HG03342 (cell line): Measurements from ENCODE around the gene HSD17B13.
"Not testable (repeated sequence)": the region's sequence is repeated elsewhere in the genome, so short reads cannot be mapped to it uniquely, and the experiment has no call there.

Experiments used
- ATAC-seq: cut with Tn5 transposase; IDR thresholded peaks from one replicate; pipeline ENCODE4 v1.9.1; 2021; ENCODE audit warnings: mild to moderate bottlenecking, moderate library complexity; ENCODE audit not compliant: unreplicated experiment

Gene HSD17B13

DNA sequence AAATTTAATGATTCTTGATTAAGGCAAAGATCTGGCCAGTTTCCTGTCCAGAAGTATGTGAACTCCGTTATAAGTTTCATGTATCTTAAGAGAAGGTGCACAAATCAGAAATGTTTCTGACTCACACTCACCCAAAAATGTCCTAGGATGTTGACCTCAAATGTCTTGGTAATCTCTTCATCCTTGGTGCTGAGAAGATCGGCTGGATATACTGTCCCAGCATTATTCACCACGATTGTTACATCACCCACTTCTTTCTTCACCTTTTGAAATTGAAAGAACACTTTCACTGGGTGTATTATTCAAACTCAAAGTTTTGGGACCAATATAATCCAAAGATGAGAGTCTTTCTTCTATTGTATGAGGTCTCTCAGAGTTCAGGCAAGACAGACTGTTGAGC is 5.7 kb downstream of the HSD17B13 start:
- no peak for ATAC-seq

DNA sequence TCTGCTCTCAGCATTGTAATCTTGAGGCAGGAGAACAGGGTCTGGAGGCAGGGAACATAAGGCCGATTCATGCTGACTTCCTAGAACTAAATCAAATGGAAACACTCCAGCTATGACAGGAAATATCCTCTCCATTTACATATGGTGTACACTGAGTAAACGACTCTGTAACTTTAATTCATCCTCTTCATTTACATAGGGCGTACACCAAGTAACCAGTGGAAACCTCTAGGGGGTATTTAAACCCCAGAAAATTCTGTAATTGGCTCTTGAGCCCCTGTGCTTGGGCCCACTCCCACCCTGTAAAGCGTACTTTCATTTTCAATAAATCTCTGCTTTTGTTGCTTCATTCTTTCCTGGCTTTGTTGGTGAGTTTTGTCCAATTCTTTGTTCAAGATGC is 7.7 kb downstream of the HSD17B13 start:
- not testable (repeated sequence) for ATAC-seq

DNA sequence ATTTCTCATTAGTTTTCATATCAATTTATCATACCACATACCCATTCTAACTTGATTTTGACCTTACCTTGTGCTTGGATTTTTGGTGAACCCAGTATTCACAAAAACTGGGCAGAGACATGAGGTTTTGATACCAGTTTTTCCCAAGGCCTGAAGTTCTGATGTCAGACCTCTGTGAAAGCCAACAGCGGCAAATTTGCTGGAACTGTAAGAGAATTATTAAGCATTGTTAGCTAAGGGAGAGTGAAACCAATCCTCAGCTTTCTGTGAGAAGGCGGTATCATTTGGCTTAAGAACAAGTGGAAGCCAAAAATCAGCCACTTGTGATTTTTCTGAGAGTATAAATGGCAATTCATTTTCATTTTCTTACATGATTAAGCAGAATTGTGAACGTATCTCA is 8.9 kb downstream of the HSD17B13 start:
- no peak for ATAC-seq

DNA sequence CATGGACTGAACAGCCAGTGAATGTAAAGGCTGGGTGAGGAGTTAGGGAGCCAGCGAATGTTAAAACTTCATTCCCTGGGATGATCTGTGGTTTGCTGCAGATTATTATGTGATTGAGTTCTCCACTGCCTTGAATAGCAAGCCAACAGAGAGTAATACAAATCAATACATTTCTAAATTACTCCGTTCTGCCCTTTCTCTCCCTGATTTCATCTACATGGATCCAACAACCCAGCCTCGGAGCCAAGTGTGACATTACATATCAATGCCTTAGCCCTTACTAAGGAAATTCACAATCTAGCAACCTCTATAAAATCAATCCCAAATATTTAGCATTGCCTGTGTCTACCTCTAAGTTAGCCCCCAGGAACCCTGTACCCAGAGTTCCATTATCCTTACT is 11.0 kb downstream of the HSD17B13 start:
- ATAC-seq: no peak

DNA sequence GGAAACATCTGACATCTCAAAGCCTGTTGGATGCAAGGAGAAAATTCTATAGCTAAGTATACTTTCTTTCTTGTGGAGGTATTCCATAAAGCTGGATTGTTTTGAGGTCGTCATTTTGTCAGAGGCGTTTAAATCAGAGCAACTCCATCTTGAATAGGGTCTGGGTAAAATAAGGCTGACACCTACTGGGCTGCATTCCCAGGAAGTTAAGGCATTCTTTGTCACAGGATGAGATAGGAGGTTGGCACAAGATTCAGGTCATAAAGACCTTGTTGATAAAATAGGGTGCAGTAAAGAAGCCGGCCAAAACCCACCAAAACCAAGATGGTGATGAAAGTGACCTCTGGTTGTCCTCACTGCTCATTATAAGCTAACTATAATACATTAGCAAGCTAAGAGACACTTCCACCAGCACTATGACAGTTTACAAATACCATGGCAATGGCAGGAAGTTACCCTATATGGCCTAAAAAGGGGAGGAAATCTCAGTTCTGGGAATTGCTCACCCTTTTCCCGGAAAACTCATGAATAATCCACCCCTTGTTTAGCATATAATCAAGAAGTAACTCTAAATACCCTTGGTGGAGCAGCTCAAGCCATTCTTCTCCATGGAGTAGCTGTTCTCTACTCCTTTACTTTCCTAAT is 11.9 kb downstream of the HSD17B13 start:
- ATAC-seq: no peak

DNA sequence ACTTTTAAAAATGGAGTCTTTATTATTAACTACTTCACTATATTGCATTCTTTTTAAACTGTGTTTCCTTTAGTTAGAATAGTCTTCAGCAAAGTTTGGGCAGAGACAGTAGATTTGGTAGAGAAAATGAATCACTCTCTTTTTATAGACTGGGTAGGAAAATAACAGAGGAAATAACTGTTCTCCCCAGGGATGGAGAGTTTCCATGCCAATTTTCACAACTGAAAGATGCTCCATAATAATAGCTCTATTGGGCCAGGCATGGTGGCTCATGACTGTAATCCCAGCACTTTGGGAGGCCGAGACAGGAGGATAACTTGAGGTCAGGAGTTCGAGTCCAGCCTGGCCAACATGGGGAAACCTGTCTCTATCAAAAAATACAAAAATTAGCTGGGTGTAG is 13.1 kb downstream of the HSD17B13 start:
- no peak for ATAC-seq

DNA sequence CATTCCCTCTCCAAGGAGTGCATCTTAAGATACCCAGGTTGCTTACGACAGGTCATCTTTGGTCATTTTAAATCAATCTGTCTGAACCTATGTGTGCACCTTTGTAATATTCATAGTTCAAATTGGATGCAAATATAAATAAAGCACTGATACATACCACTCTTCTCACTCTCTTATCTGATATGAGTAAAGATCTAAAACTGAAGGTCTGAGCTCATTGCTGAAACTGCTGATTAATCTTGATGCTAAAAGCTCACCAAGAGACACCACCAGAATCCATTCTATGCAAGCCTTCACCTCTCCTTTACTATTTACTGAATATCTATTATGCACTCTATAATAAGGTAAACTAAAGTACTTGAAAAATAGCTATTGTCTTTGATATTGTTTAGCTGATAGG is 16.6 kb downstream of the HSD17B13 start:
- no peak for ATAC-seq

DNA sequence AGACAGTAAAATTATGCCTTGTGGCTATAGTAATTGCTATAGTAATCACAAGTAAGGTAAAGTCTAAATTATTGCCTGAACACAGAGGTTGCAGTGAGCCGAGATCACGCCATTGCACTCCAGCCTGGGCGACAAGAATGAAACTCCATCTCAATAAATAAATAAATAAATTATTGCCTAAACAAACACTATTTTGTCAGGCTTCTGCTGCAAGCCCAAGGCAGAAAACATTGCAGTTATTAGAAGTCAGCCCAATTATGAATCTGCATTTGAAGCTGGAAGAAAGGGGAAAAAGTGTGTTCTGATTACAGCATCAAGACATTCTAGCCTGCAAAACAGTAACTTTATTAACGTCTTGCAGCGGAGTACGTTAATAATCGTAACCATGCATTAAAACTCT is 17.1 kb downstream of the HSD17B13 start:
- ATAC-seq: no peak

DNA sequence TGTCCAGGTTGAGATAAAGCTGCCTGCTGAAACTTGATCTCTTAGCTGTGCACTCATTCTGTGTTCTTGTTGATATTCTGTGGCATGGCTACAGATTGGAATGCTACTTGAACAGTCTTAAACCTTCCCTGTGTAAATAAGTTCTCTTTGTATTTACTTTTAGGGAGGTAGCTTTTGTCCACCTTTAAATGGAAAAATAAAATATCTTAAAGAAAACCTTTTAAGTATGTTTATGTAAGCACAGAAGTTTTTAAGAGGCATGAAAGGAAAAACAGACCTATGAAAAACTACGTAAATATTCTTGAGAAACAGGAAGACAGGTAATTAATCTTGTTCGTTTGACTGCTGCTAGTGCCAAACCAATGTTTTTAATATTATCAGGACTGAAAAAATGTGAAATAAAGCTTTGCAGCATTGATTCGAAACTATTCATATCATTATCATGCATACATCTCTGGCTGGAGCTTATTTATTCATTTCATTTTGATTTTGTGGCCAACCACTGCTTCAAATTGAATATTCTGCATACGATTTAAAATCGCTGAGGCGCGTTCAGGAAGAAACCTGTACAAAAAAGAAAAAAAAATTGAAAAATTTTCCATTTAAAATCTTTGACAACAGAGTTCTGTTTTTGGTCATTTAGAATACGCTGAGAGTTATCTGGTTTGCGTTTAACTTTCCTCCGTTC is 17.8 kb downstream of the HSD17B13 start:
- ATAC-seq: no peak

DNA sequence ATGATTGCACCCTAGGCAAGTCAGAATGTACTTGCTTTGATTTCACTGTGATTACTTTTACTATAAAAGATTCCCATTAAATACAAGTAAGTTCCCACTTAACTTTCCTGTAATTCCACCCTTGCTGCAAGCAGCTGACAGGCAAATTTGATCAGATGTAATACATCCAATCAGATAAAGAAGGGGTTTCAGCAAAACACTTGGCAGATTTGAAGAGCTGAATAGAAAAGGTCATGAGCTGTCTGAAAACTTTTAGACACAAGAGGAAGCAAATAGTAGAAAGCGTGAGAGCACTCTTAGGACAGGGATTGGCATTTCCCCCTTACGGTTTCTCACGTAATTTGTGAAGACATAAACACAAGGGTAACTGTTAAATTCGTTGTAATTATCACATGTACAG is 22.8 kb downstream of the HSD17B13 start:
- ATAC-seq: no peak

DNA sequence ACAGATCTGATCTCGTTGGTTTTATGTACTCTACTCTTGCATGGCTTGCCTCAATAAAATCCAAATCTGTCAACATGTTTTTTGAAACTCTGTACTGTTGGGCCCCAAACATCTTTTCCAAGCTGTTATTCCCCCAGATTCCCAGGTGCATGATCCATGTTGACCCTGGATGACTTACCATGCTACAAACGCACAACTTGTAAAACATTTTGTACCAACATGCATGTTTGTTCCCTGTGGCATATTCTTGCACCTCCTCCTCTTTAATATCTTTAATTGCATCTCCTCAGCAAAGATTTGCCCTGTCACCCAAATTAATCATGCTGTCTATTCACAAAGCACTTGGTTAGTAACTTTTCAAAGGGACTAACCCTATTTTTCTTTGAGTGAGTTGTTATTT is 24.3 kb downstream of the HSD17B13 start:
- no peak for ATAC-seq

DNA sequence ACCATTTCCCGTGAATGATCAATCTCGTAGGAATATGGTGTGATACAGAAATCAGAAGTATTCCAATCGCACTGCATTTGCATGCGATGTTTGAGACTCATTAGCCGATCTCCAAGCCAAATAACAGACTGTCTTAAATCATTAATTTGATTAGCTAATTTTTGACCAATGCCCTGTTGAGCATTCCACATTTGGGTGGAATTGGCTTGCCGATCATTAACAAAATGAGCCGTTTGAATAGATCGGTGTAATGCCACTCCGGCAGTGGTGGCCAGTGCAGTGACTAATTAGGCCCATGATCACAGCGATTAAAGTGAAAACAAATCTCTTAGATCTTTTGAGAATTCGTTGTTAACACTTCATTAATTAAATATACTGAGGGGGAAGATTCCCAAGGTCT is 27.8 kb downstream of the HSD17B13 start:
- not testable (repeated sequence) for ATAC-seq

DNA sequence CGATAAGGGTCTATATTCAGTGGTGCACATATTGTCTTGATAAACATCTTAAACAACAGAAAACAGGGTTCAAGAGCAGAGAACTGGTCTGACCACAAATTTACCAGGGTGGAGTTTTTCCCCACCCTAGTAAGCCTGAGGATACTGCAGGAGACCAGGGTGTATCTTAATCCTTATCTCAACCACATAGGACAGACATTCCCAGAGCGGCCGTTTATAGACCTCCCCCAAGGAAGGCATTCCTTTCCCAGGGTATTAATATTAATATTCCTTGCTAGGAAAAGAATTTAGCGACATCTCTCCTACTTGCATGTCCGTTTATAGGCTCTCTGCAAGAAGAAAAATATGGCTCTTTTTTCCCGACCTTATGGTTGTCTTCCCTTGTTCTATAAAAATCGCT is 28.8 kb downstream of the HSD17B13 start:
- not testable (repeated sequence) for ATAC-seq

DNA sequence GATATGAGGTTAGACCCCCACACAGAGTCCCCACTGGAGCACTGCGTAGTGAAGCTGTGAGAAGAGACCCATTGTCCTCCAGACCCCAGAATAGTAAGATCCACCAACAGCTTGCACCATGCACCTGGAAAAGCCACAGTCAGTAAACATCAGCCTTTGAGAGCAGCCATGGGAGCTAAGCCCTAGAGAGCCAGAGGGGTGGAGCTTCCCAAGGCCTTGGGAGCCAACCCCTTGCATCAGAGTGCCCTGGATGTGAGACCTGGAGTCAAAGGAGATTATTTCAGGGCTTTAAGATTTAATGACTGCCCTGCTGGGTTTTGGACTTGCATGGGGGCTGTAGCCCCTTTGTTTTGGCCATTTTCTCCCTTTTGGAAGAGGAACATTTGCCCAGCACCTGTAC is 35.7 kb downstream of the HSD17B13 start:
- ATAC-seq: no peak

DNA sequence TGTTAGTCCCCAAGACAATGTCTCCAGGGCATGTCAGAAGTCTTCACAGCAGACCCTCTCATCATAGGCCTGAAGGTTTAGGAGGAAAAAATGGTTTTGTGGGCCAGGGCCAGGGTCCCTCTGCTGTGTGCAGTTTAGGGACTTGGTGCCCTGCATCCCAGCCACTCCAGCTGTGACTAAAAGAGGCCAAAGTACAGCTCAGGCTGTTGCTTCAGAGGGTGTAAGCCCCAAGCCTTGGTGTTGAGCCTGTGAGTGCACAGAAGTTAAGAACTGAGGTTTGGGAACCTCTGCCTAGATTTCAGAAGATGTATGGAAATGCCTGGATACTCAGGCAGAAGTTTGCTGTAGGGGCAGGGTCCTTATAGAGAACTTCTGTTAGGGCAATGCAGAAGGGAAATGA is 38.4 kb downstream of the HSD17B13 start:
- ATAC-seq: not testable (repeated sequence)

DNA sequence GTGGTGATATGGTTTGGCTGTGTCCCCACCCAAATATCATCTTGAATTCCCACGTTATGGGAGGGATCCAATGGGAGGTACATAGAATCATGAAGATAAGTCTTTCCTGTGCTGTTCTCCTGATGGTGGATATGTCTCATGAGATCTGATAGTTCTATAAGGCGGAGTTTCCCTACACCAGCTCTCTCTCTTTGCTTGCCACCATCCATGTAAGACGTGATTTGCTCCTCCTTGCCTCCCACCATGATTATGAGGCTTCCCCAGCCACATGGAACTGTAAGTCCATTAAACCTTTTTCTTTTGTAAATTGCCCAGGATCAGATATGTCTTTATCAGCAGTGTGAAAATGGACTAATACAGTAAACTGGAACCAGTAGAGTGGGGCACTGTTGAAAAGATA is 39.5 kb downstream of the HSD17B13 start:
- ATAC-seq: no peak

DNA sequence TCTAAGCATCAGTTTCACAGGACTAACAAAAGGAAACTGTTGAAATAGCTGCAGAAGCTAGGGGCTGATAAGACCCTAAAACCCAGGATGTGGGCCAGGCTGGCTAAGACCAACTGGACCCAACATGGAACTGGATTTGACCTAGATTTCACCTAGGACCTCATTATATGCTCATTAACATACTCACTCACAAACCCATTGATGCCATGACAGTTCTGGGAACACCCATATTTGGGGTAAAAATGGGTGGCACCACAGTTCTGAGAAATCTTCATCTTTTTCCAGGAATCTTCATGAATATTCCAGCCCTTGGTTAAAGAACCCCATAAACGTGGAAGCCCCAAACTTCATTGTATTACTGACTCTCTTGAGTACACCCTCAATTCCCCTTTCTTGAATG is 41.1 kb downstream of the HSD17B13 start:
- ATAC-seq: no peak

DNA sequence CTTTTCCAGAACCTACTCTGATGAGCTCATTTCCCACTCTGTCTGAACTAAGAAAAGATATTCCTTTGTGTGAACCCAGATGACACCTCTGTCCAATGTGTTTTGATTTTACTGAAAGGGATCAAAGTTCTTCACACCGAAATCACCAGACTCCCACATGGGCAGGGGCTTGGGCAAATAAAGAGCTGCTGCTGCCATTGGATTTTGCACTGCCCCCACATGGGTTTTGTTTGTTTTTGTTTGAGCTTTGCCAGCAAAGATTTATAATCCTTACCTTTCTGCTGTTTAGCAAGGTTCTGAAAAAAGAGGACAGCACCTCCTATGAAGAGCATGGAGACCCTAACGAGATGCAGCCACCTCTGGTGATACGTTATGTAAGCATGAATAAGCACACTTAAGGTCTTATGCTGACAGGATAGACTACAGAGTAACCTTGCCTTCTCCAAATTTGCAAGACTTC is 44.3 kb downstream of the HSD17B13 start:
- no peak for ATAC-seq

DNA sequence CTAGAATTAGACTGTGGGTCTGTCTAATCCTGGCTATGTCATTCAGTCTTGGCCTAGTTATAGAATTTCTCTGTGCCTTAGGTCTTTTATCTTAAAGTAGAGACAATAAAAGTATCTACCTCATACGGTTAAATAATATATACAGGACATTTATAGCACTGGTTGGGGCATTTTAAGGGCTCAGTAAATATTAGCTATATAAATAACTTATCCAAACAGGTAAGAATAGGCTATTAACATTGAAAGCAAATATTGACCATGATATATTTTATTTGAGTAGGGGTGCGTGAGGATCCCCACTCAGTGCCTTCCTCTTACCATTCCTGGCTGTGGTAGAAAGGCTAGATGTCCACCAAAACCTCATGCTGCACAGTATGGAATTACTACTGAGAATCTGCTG is 47.4 kb downstream of the HSD17B13 start:
- no peak for ATAC-seq

DNA sequence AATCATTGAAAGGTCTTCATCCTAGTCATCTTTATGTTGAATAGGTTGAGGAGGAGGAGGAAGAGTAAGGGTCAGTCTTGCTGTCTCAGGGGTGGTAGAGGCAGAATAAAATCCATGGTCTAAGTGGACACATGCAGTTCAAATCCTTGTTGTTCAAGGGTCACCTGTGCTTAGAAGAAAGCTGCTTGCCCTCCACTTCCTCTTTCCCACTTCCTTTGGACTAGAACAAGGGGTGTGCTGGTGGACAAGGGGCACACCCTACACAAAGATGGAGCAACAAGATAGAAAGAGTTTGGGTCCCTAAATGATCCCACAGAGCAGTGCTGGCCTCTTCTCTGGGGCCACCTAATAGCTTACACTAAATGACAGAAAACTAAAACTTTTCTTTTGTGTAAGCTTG is 47.9 kb downstream of the HSD17B13 start:
- no peak for ATAC-seq

DNA sequence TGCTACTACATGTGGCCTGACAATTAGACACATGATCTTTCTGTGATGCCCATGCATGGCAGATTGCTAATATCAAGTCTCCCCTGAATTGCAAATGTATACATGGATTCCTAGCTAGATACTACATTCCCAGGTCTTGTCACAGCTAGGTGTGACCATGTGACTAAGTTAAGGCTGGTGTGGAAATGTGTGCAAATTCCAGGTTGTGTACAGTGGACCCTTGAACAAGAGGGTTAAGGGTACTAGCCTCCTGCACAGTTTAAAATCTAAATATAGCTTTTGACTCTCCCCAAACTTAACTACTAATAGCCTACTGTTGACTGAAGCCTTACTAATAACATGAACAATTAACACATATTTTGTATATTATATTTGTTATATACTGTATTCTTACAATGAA is 48.4 kb downstream of the HSD17B13 start:
- no peak for ATAC-seq

DNA sequence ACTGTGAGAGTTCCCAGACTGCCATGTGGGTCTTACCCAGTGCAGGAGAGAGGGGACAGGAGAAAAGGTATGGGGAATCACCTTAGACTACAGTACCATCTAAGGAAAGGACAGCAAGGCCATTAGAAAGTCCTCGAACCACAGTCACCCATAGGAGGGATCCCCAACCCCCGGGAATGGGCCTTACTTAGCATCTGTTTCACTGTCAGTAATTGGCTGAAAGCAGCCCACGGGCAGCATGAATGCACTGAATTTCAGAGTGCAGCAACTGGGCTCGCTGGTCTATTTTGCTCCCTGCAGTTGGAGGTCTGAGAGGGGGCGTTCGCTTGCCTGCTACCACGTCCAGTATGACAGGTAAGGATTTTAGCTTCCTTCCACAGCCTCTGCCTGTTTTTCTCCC is 51.9 kb downstream of the HSD17B13 start:
- ATAC-seq: no peak

DNA sequence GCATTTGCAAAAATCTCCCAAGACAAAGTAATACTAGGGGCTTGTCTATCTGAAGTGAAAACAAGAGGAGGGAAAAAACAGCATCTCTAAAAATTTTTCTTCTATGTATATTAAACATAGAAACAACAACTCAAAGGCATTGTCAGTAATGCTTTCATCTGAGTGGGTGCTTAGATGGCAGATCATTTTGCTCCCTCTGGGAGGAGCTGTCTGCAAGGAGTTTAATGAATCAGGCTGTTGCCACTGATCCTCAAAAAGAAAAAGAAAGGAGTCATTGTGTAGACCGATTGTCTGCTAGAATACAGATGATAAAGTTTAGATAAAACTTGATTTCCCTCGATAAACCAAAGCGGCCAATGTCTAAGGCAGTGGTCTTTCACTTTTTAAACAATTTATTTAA is 52.5 kb downstream of the HSD17B13 start:
- peak; percentile 43 for ATAC-seq
